ENCODE results near the gene UVRAG. TPM values are rescaled to one million over a fixed set of nuclear protein-coding genes. Genes with fewer than 3 reads are reported as not detected.

The UVRAG gene
- total and polyA plus RNA-seq, 2 donors from 2014 or later: 7.2 to 27.9 TPM

DNA sequence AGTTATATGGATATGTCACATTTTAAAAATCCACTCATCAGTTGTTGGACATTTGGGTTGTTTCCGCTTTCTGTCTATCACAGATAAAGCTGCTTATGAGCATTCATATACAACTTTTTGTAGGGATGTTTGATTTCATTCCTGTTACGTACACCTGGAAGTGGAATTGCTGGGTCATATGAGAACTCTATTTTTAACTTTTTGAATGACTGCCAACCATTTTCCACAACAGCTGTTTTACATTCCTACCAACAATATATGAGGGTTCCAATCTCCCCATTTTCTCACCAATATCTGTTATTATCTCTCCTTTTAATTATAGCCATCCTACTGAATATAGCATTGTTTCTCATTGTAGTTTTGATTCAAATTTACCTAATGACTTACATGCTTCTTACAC lies 172.0 kb downstream of the UVRAG start:
- intact Hi-C loops (cut with DNase I): no loop called here
- Histone ChIP-seq H3K27ac (ENCODE audit: low read depth in 2 of 2, low read length in 2 of 2) (no peak overlapping the region), H3K9ac (ENCODE audit: low read length in 3 of 3) (no peak overlapping the region), H3K27me3 (ENCODE audit: control insufficient read depth, insufficient read depth, low read length) (no peaks in the 10 kb centered on the region), H3K36me3 (ENCODE audit: control insufficient read depth in 2 of 3, insufficient read depth in 3 of 3, low read length in 3 of 3) (peaks cover 0 to 6% (median 3%) of the 10 kb centered on the region in 3 donors), H3K9me3 (ENCODE audit: control insufficient read depth in 2 of 3, insufficient read depth in 1 of 3, low read length in 3 of 3) (no peaks in the 10 kb centered on the region), H3K4me1 (ENCODE audit: control insufficient read depth in 2 of 3, insufficient read depth in 2 of 3, low read depth in 1 of 3, low read length in 3 of 3) (no peaks in the 10 kb centered on the region), H3K4me3 (ENCODE audit: low read length in 3 of 3) (no peak overlapping the region)
- FAIRE-seq: no peak
- TF ChIP-seq CTCF (IDR thresholded peaks at IDR 0.05; ENCODE audit: borderline replicate concordance, extremely low read depth, insufficient read depth): no peak
- DNase-seq: no peak

DNA sequence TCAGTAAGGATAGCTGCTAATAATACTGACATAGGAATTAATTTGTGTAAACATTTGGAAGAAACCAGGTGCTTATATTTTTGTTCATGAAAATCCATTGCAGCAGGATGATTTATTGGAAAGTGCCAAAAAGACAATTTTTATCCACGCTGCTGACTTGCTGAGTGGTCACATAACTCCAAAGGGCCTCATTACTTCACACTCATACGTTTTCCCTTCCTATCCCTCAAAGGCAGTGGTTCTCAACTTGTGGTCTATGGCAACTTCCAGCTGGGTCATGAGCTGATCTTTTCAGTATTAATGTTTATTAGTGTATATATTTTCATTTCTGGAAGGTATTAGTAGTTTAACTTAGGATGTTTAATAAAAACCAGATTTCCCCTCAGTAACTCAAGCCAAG lies 178.1 kb downstream of the UVRAG start:
- Histone ChIP-seq H3K27ac (ENCODE audit: low read depth in 2 of 2, low read length in 2 of 2) (no peak overlapping the region), H3K9ac (ENCODE audit: low read length in 3 of 3) (no peak overlapping the region), H3K4me1 (ENCODE audit: control insufficient read depth in 2 of 3, insufficient read depth in 2 of 3, low read depth in 1 of 3, low read length in 3 of 3) (no peaks in the 10 kb centered on the region), H3K27me3 (ENCODE audit: control insufficient read depth, insufficient read depth, low read length) (no peaks in the 10 kb centered on the region), H3K9me3 (ENCODE audit: control insufficient read depth in 2 of 3, insufficient read depth in 1 of 3, low read length in 3 of 3) (no peaks in the 10 kb centered on the region), H3K36me3 (ENCODE audit: control insufficient read depth in 2 of 3, insufficient read depth in 3 of 3, low read length in 3 of 3) (peaks cover 0 to 2% (median 0%) of the 10 kb centered on the region in 3 donors), H3K4me3 (ENCODE audit: low read length in 3 of 3) (no peak overlapping the region)
- intact Hi-C loops (cut with DNase I): no loop called here
- FAIRE-seq (no peak), DNase-seq (no peak)
- no peak for TF ChIP-seq CTCF (IDR thresholded peaks at IDR 0.05; ENCODE audit: borderline replicate concordance, extremely low read depth, insufficient read depth)

DNA sequence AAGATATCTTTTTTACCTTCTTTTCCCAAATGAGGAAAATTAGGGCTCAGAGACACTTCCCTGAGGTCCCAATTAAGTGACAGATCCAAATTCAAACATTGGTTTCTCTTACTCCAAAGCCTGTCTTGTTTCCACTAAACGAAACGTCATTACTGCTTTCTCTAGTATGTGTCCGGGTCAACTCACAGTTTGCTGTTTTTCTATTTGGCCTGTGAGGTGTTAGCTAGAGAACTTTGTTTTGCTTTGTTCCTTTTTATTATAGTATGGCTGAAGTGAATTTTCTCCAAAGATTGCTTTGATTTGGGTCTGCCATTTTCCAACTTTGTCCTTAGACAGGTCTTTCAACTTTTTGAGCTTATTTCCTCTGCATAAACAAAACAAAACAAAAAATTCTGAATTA lies 179.6 kb downstream of the UVRAG start:
- Histone ChIP-seq H3K27me3 (ENCODE audit: control insufficient read depth, insufficient read depth, low read length) (no peaks in the 10 kb centered on the region), H3K9ac (ENCODE audit: low read length in 3 of 3) (no peak overlapping the region), H3K4me1 (ENCODE audit: control insufficient read depth in 2 of 3, insufficient read depth in 2 of 3, low read depth in 1 of 3, low read length in 3 of 3) (no peaks in the 10 kb centered on the region), H3K4me3 (ENCODE audit: low read length in 3 of 3) (no peak overlapping the region), H3K36me3 (ENCODE audit: control insufficient read depth in 2 of 3, insufficient read depth in 3 of 3, low read length in 3 of 3) (peaks cover 0 to 2% (median 0%) of the 10 kb centered on the region in 3 donors), H3K9me3 (ENCODE audit: control insufficient read depth in 2 of 3, insufficient read depth in 1 of 3, low read length in 3 of 3) (no peaks in the 10 kb centered on the region), H3K27ac (ENCODE audit: low read depth in 2 of 2, low read length in 2 of 2) (no peak overlapping the region)
- no peak for TF ChIP-seq CTCF (IDR thresholded peaks at IDR 0.05; ENCODE audit: borderline replicate concordance, extremely low read depth, insufficient read depth)
- intact Hi-C loops (cut with DNase I): no loop called here
- DNase-seq (peak in 1 of 5 donors; percentile 14), FAIRE-seq (no peak)

Data from kidney (tissue), 14 donors.